EH (cell line): ENCODE measurements around the gene NFE2L2.
"Not testable (repeated sequence)": the region's sequence is repeated elsewhere in the genome, so short reads cannot be mapped to it uniquely, and the experiment has no call there.

Source experiments
- DNase-seq: peaks from one replicate; pipeline ENCODE4 v3.0.0-alpha.2; 2015; ENCODE audit warnings: low read depth

The NFE2L2 gene

DNA sequence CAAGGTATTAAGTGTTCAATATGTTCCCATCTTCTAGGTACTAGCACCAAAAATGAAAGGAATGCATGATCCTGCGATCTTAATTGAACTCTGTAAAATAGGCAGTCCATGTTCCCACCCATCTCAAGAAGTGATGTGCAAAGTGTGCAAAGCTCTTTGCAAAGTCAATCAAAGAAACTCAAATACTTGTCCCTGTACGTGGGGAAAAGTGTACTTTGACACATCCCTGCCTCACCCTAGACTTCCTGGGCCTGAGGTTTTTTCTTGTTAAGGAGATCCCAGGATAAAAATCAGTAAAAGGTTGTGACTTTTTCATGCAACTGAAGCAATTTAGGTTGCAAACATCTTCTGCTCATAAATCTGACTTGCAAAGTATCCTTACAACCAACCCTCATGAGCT lies 26.6 kb downstream of the NFE2L2 start:
- DNase-seq, result no peak

- no peak for DNase-seq
Measured at GRCh38 chr2:177235855-177236437, 28.6 kb downstream of the NFE2L2 start.

DNA sequence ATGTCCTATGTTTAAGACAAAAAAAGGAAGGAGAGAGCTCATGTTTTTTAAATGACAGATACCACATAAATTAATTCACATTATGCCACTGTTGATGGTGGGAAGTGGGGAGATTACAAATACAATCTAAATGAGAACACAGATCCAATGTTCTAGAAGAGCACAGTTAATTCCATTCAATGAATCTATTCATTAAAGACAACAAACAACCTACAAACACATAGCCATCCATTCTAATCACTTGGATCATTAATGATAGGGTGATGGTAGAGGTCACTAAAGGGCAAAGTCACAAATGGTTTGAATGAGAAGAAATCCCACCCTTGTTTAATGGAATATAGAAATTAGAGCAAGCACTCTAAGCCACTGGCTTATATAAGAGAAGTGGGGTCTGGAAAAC lies 30.3 kb downstream of the NFE2L2 start:
- DNase-seq, result no peak

DNA sequence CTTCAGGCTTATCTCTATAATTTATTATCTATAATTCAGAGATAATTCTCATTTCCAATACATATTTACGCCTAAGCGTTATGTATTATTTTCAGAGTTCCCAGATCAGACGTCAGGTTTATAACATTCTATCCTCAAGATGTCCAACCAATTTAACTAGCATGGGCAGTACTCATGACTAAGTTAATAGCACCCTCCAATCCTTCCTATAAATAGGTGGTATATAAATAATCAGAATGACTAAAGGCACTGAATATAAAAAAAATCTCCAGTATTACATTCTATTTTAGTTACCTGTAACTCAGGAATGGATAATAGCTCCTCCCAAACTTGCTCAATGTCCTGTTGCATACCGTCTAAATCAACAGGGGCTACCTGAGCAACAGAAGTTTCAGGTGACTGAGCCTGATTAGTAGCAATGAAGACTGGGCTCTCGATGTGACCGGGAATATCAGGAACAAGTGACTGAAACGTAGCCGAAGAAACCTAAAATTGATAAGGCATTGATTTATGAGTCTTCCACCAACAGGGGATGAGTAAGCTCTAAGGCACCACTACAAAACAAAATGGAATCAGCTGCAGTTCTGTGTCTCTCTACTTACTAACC lies 32.3 kb downstream of the NFE2L2 start:
- DNase-seq, result no peak

- DNase-seq, result no peak
Measured at GRCh38 chr2:177231270-177231669, 33.3 kb downstream of the NFE2L2 start.

- DNase-seq, result no peak
Measured at GRCh38 chr2:177229442-177230242, 34.9 kb downstream of the NFE2L2 start.

DNA sequence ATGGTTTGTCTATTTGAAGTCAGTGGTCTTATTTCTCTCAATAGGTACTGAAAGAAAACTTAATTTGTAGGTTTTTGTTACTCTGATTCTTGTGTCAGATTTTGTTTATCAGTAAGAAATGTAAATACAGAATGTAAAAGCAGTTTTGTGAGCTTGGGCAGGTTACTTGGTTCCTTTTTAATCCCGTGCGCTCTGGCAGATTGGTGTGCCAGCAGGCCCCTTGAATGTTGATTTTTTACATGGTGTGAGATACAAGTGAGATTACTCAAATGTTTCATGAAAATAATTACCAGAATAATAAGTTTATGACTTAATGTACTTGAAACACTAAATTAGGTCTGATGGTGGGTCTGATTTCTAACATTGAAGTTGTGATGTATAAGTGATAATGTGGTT lies 38.6 kb downstream of the NFE2L2 start:
- DNase-seq, result no peak

DNA sequence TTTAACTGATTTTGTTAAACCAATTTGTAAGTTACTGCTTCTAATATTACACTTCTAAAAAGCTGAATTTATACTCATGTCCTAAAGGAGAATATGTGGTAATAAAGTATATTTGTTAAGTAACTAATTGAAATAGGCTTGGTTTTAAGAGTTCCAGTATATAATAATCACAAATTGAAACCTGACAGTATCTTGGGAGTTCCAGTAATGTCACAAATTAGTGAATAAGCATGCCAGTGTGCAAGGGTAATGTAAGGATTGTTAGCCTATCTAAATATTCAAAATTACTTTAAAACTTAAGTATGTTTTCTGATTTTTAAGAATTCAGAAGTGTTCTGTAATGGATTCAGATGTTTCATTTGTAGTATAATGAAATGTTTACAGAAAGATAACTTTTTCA lies 41.1 kb downstream of the NFE2L2 start:
- DNase-seq, result not testable (repeated sequence)

GRCh38 chr2:177221970-177222369 lies 42.6 kb downstream of the NFE2L2 start:
- no peak for DNase-seq

DNA sequence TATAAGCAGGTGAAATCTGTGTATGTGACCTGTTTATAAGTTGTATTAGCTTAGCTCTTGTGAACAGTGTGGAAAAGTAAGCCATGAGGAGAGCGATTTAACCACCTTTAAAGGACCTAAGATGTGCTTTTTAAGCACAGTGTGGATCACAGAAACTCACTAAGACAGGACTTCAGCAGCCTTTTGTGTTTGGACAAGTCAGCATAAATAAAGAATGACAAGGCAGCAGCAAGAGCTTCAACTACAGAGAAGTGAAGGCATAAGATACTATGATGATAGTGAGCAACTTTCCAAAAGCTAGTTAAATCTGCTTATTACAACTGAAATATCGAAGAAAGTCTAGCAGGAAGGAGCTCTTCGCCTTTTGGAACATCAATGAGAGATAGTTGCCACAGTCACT lies 43.0 kb downstream of the NFE2L2 start:
- DNase-seq, result no peak

DNA sequence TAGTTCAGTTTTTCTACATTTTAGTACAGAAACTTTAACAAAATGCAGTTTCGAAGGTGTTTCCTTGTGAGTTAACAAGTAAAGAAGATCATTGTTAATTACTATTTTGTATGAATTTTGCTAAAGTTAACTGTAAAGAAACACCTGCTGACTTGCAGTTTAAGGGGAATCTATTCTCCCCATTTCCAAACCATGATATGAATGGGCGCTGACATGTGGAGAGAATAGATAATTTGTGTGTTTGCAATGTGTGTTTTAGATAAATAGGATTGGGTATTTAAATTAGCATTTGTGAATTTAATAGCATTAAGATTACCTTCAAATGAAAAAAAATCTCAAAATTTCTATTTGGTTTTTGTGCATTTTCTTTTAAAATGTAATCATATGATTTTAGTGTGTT lies 44.7 kb downstream of the NFE2L2 start:
- not testable (repeated sequence) for DNase-seq

- DNase-seq, result no peak
Measured at GRCh38 chr2:177217247-177217843, 47.2 kb downstream of the NFE2L2 start.

GRCh38 chr2:177212891-177213856 lies 51.4 kb downstream of the NFE2L2 start:
- peak; percentile 93 for DNase-seq

GRCh38 chr2:177212106-177212890 lies 52.2 kb downstream of the NFE2L2 start, which contains the start of gene HNRNPA3:
TSS of gene HNRNPA3 (plus strand) at chr2:177212794. CDS start at chr2:177212800, 6 bp downstream.
- peak; percentile 99 for DNase-seq

- no peak for DNase-seq
Measured at GRCh38 chr2:177211576-177212105, 52.9 kb downstream of the NFE2L2 start.

- no peak for DNase-seq
Measured at GRCh38 chr2:177211169-177211568, 53.4 kb downstream of the NFE2L2 start.

DNA sequence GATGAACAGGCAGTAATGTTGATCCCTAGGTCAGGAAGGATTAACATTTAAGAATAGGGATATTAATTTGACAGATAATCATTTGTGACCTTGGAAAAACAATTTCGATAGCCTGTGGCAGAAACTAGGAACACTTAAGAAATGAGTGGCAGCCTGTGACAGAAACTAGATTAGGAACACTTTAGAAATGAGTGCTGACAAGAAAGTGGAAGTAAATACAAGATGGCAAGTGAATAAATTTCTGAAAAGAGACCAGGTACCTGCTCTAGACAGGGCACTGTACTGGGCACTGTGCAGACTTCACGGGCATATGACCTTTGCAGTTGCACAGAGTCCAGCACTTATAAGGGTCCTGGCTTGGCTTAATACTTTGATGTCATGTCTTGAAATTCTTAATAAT lies 57.4 kb downstream of the NFE2L2 start:
- no peak for DNase-seq

GRCh38 chr2:177204417-177204816 lies 60.1 kb downstream of the NFE2L2 start:
- DNase-seq, result no peak

DNA sequence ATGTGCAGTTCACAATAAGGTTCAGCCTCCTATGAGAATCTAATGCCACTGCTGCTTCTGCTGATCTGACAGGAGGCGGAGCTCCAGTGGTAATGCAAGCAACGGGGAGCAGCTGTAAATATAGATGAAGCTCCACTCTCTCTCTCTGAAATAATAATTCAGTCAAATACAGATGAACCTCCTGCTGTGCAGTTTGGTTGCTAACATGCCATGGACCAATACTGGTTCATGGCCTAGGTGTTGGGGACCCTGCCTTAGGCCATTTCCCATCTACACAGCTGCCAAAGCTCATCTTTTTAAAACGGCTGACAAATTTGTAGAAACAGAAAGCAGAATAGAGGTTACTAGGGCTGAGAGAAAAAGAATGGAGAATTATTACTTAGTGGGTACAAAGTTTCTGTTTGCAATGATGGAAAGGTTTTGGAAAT lies 62.6 kb downstream of the NFE2L2 start:
- no peak for DNase-seq

DNA sequence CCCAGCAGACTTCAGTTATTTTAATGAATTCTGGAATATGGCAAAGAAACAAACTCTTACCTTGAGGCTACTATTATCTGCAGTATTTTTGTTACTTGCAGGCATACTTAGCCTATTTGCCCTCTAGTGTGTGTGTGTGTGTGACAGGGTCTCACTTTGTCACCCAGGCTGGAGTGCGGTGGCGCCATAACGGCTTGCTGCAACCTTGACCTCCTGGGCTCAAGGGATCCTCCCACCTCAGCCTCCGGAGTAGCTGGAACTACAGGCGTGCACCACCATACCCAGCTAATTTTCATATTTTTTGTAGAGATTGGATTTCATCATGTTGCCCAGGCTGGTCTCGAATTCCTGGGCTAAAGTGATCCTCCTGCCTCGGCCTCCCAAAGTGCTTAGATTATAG lies 64.1 kb downstream of the NFE2L2 start:
- DNase-seq, result not testable (repeated sequence)

DNA sequence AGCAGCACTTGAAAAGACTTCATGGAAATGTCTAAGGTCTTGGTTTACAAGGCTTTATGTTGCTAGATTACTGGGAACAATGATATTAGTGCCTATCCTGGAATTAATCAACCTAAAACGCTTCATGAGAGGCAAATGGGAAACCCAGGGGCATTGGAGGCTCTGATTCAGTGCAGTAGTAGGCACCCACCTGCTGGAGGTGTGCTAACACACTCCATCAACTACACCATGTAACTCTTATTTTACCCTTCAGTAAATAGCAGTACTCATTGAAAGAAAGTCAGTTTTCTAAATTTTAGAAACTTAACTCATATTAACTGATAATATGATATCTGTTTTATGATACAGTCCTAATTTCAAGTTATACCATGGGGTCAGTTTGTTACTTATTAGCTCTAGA lies 69.3 kb downstream of the NFE2L2 start:
- DNase-seq, result no peak
